ENCODE measurements around the gene MLLT6. TPM values are rescaled to one million over a fixed set of nuclear protein-coding genes. Genes with fewer than 3 reads are reported as not detected.
A peak's percentile ranks its signal among the peaks of the same experiment; 100 is the strongest.

MLLT6 gene
- total RNA-seq, 1 donor from 2014 or later: 7.4 TPM

- no peak overlapping the region for H3K4me3 ChIP-seq
- no peak for DNase-seq (ENCODE audit: low spot score)
- peaks cover 48% of the 10 kb centered on the region for H3K27me3 ChIP-seq
- no peak overlapping the region for H3K4me2 ChIP-seq
- no peak overlapping the region for H3K27ac Mint-ChIP-seq
- H3K9me3 Mint-ChIP-seq: no peaks in the 10 kb centered on the region
- H3K4me3 Mint-ChIP-seq: peak overlapping the region; percentile 89
- TF ChIP-seq EZH2phosphoT487 (IDR thresholded peaks at IDR 0.05): no peak
- no peak for TF ChIP-seq CTCF (IDR thresholded peaks at IDR 0.05)
- no peak for TF ChIP-seq EZH2 (IDR thresholded peaks at IDR 0.05)
- H3K27ac ChIP-seq: no peak overlapping the region
- H3K4me1 ChIP-seq: peaks cover 20% of the 10 kb centered on the region
- H3K27me3 Mint-ChIP-seq (ENCODE audit: insufficient read depth, low read depth): peaks cover 7% of the 10 kb centered on the region
- H3K79me2 ChIP-seq (ENCODE audit: low read depth): no peaks in the 10 kb centered on the region
- H3K9ac ChIP-seq: no peak overlapping the region
- H3K36me3 Mint-ChIP-seq: peaks cover 4% of the 10 kb centered on the region
- no peak overlapping the region for H2AFZ ChIP-seq (replicated peaks)
- H4K20me1 ChIP-seq (ENCODE audit: low read depth): peaks cover 63% of the 10 kb centered on the region
- peaks cover 47% of the 10 kb centered on the region for H3K4me1 Mint-ChIP-seq
- H3K36me3 ChIP-seq: no peaks in the 10 kb centered on the region
- peaks cover 42% of the 10 kb centered on the region for H3F3A ChIP-seq (ENCODE audit: low read depth)
- no peaks in the 10 kb centered on the region for H3K9me3 ChIP-seq (ENCODE audit: low read depth)
These were observed 2.7 kb downstream of the MLLT6 start for GRCh38 chr17:38707678-38708351.

GRCh38 chr17:38709104-38709820, 4.2 kb downstream of the MLLT6 start:
- peaks cover 33% of the 10 kb centered on the region for H3K27me3 ChIP-seq
- peaks cover 27% of the 10 kb centered on the region for H3F3A ChIP-seq (ENCODE audit: low read depth)
- H3K36me3 Mint-ChIP-seq: peaks cover 4% of the 10 kb centered on the region
- no peaks in the 10 kb centered on the region for H3K36me3 ChIP-seq
- no peak overlapping the region for H3K27ac Mint-ChIP-seq
- H3K9ac ChIP-seq: no peak overlapping the region
- DNase-seq (ENCODE audit: low spot score): no peak
- no peak overlapping the region for H3K27ac ChIP-seq
- no peak overlapping the region for H3K4me3 Mint-ChIP-seq
- H3K9me3 Mint-ChIP-seq: no peaks in the 10 kb centered on the region
- H3K4me1 ChIP-seq: peaks cover 13% of the 10 kb centered on the region
- H3K9me3 ChIP-seq (ENCODE audit: low read depth): no peaks in the 10 kb centered on the region
- peaks cover 35% of the 10 kb centered on the region for H3K4me1 Mint-ChIP-seq
- H4K20me1 ChIP-seq (ENCODE audit: low read depth): peaks cover 49% of the 10 kb centered on the region
- no peaks in the 10 kb centered on the region for H3K79me2 ChIP-seq (ENCODE audit: low read depth)
- no peak overlapping the region for H3K4me2 ChIP-seq
- TF ChIP-seq EZH2 (IDR thresholded peaks at IDR 0.05) (no peak), CTCF (IDR thresholded peaks at IDR 0.05) (no peak), EZH2phosphoT487 (IDR thresholded peaks at IDR 0.05) (no peak)
- H2AFZ ChIP-seq (replicated peaks): no peak overlapping the region
- peaks cover 5% of the 10 kb centered on the region for H3K27me3 Mint-ChIP-seq (ENCODE audit: insufficient read depth, low read depth)
- no peak overlapping the region for H3K4me3 ChIP-seq

GRCh38 chr17:38709864-38710603, 5.0 kb downstream of the MLLT6 start:
- Histone ChIP-seq H4K20me1 (ENCODE audit: low read depth) (peaks cover 44% of the 10 kb centered on the region), H3K36me3 (no peaks in the 10 kb centered on the region), H3K4me1 (peaks cover 9% of the 10 kb centered on the region), H3F3A (ENCODE audit: low read depth) (peaks cover 21% of the 10 kb centered on the region), H2AFZ (replicated peaks) (no peak overlapping the region), H3K27me3 (peaks cover 26% of the 10 kb centered on the region), H3K27ac (no peak overlapping the region), H3K4me2 (no peak overlapping the region), H3K9ac (no peak overlapping the region), H3K4me3 (no peak overlapping the region), H3K79me2 (ENCODE audit: low read depth) (no peaks in the 10 kb centered on the region), H3K9me3 (ENCODE audit: low read depth) (no peaks in the 10 kb centered on the region)
- Mint-ChIP-seq H3K36me3 (peaks cover 4% of the 10 kb centered on the region), H3K9me3 (no peaks in the 10 kb centered on the region), H3K4me1 (peaks cover 32% of the 10 kb centered on the region), H3K4me3 (no peak overlapping the region), H3K27ac (no peak overlapping the region), H3K27me3 (ENCODE audit: insufficient read depth, low read depth) (peaks cover 5% of the 10 kb centered on the region)
- no peak for DNase-seq (ENCODE audit: low spot score)
- TF ChIP-seq EZH2 (IDR thresholded peaks at IDR 0.05): no peak
- no peak for TF ChIP-seq CTCF (IDR thresholded peaks at IDR 0.05)
- no peak for TF ChIP-seq EZH2phosphoT487 (IDR thresholded peaks at IDR 0.05)
